ENCODE data around the gene UTS2R. TPM values are rescaled to one million over a fixed set of nuclear protein-coding genes. Genes with fewer than 3 reads are reported as not detected.
A peak's percentile ranks its signal among the peaks of the same experiment; 100 is the strongest.
"Not testable (repeated sequence)": the region's sequence is repeated elsewhere in the genome, so short reads cannot be mapped to it uniquely, and the experiment has no call there.

The UTS2R gene
- total RNA-seq, 1 donor from 2014 or later: 5.8 TPM

DNA sequence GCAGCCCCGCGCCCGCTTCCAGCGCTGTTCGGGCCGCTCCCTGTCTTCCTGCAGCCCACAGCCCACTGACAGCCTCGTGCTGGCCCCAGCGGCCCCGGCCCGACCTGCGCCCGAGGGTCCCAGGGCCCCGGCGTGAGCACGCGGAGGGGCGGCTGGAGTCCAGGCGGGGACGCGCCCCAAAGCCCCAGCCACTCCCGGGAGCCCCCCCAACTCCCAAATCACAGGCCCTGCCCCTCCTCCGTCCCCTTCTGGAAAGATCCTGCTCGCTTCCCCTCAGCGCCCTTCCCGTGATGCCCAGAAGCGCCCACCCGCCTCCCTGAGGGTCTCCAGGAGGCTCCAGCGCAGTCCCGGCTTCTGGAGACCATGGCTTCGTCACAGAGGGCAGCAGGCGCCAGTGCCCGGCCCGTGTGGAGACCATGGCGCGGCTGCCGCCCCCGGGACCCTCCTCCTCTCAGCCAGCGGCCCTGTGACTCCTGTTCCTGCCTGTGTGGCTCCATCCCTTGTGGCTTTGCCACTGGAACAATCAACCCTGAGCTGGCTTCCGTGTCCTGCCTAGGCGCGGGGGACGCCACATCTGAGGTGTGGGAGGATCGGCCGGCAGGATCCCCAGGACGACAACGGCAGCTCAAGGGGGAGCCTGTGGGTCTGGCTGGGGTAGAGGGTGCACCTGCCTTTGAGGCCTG lies 3.9 kb downstream of the UTS2R start:
- no peak for DNase-seq

GRCh38 chr17:82376042-82376730 lies 4.6 kb downstream of the UTS2R start:
- no peak for DNase-seq

DNA sequence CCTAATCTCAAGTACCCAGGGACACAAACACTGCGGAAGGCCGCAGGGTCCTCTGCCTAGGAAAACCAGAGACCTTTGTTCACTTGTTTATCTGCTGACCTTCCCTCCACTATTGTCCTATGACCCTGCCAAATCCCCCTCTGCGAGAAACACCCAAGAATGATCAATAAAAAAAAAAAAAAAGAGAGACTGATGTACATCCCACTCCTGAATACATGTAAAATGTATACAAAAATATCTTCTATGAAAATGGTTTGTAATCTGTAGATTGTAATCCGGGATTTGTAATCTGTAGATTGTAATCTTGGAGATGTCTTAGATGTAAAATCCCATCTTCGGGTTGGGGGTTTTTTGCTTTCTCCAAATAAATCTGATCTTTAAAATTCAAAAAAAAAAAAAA lies 5.7 kb downstream of the UTS2R start:
- not testable (repeated sequence) for DNase-seq

- no peak for DNase-seq
Observed at GRCh38 chr17:82377924-82378740, 6.6 kb downstream of the UTS2R start.

- DNase-seq: no peak
Observed at GRCh38 chr17:82378741-82379021, 7.1 kb downstream of the UTS2R start.

- peak; percentile 79 for DNase-seq
Observed at GRCh38 chr17:82380860-82381702, 9.5 kb downstream of the UTS2R start.

- DNase-seq: not testable (repeated sequence)
Observed at GRCh38 chr17:82381703-82382009, 10.1 kb downstream of the UTS2R start.

DNA sequence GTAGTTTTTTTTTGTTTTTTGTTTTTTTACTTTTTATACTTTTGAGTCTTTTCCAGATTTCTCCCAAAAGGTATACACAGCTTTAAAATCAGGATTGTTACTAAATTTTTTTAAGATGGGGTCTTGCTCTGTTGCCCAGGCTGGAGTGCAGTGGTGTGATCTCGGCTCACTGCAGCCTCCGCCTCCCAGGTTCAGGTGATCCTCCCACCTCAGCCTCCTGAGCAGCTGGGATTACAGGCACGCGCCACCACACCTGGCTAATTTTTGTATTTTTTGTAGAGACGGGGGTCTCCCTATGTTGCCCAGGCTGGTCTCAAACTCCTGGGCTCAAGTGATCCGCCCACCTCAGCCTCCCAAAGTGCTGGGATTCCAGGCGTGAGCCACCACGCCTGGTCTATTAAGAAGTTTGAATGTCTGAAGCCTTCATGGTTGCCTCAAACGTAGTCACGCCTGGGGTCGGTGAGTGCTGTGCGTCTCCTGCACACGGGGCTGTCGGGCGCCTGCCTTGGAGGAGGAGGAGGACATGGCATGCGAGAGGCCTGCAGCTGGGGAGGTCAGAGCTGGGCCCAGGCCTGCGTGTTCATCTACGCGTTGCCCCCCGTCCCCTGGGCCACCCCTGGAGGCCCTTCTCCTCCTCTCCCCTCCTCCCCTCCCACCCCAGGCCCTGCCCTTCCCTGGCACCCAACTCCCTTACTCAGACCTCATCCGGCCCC lies 10.8 kb downstream of the UTS2R start:
- not testable (repeated sequence) for DNase-seq

DNA sequence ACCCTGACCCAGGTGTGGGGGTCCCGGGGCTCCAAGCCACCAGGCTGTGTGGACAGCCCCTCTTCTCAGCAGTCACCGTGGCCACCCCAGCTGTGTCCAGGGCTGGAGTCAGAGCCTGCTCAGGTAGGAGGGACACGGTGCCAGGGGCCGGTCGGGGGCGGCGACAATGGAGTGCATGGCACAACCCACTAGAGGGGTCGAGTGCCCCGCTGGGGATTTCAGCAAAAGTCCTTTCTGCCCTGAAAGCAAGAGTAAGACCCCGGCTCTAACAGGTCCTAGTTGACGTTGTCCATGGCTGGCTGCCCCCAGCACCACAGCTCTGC lies 11.3 kb downstream of the UTS2R start:
- no peak for DNase-seq

DNA sequence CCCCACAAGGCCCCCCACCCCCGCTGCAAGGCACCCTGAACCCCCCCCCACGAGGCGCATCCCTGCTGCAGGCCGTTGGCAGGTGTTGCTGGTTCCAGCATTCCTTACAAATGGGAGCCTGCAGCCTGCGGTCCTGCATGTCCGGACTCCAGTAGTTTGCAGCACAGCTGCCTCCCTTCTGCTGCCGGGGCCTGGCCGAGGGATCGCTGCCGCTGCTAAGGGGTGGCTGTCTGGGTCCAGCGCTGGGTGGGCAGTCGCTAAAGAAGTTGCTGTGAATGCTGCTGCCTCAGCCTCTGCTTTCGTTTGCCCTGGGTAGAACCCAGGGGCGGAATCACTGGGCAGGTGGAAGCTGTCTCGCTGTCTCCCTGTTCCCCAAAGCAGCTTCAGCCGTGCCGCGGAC lies 11.8 kb downstream of the UTS2R start:
- peak; percentile 47 for DNase-seq

- peak; percentile 57 for DNase-seq
Observed at GRCh38 chr17:82384051-82384729, 12.6 kb downstream of the UTS2R start.

GRCh38 chr17:82384730-82385481 lies 13.3 kb downstream of the UTS2R start:
- DNase-seq: peak; percentile 70

DNA sequence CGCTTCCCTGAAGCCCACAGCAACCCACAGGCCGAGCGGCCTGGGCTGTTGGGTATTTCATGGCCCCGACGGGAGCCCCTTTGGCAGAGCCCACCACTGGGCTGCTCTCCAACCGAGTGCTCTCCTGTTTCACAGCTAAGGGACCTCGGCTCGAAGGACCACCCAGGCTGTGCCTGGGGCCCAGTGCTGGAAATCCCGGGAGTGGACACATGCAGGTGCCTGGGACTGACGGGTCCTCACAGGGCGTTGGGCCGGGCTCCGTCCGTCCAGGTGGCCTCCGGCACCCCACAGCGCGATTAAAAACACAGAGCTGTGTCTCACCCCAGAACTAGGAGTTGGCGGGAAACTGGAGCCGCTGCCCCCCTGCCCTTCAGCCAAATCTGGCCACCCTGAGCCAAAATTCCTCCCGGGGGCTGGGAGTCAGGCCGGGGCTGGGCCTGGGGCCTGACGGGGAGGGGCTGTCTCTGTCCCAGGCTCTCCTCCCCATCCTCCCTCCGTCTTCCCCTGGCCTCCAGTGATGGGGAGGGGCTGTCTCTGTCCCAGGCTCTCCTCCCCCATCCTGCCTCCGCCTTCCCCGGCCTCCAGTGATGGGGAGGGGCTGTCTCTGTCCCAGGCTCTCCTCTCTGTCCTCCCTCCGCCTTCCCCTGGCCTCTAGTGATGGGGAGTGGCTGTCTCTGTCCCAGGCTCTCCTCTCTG lies 14.1 kb downstream of the UTS2R start:
- peak; percentile 85 for DNase-seq

DNA sequence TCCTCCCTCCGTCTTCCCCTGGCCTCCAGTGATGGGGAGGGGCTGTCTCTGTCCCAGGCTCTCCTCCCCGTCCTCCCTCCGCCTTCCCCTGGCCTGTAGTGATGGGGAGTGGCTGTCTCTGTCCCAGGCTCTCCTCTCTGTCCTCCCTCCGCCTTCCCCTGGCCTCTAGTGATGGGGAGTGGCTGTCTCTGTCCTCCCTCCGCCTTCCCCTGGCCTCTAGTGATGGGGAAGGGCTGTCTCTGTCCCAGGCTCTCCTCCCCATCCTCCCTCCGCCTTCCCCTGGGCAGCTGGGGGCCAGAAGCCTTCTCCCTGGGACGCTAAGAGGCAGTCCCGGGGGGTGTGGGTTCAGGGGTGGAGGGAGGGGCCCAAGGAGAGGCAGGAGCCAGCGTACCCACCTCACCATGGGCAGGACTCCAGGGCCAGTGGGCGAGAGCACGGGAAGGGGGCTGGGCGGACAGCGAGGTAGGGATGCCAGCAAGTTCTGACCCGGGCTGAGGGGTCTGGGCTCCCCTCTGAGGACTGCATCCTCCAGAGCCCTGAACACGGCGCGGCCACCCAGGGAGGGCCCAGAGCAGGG lies 14.8 kb downstream of the UTS2R start:
- DNase-seq: no peak

DNA sequence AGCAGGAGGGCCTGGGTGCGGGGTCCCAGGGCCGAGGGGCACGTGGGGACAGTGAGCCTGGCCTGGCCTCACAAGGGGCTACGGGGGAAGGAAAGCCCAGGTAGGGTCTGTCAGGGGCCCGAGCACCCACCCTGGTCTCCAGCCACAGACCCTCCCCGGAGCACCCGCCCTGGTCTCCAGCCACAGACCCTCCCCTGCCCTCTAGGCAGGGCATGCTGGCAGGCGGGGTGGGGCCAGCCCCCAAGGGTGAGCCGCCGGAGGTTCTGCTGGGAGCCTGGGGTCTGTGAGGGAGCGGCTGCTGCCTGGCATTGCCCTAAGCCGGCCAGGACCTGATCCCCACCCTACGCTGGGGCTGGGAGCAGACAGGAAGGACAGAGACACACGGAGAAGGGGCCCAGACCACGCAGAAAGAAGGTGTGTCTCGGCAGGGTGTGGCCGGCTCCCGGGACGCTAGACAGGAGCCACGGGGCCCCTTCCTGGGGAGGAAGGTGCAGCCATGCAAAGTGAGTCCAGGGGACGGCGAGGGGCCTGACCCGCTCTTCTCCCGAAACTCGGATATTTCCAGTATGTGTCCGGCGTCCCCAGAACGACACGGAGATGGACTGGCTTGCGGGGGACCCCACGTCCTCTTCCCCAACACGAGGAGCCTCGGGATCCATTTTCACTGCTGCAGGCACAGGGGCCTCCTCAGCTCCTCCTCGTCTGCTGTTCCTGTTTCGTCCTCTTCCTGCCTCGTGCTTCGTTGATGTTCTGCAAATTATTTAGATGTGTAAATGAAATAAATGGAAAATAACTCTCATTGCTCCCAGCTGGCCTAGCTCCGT lies 15.5 kb downstream of the UTS2R start:
- no peak for DNase-seq

DNA sequence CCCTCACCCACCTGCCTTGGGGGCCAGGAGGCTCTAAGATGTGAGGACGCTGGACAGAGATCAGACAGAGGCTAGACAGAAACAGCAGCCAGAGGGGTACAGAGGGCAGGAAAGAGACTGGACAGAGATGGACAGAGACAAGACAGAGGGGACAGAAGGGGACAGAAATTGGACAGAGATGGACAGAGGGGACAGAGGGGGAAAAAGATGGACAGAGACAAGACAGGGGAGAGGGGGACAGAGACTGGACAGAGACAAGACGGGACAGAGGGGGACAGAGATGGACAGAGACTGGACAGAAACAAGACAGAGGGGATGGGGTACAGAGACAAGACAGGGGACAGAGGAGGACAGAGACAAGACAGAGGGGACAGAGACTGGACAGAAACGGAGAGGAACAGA lies 16.1 kb downstream of the UTS2R start:
- no peak for DNase-seq

GRCh38 chr17:82388223-82388921 lies 16.8 kb downstream of the UTS2R start:
- DNase-seq: no peak

DNA sequence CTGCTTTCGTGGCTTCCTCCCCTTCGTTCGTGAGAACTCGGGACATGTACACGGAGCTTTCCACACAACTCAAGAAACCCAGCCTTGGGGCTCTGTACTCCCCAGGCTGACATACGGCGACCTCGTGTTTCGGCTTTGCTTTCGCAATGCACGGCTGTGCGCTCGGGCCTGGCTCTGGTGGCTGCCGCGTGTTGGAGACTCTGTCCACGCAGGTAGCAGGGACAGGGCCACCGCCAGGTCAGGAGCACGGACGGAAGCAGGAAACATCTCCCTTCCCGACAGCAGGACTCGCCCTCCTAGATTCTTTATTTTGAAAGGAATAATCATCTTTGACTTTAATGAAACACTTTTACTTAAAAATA lies 17.3 kb downstream of the UTS2R start:
- no peak for DNase-seq
